HepG2 (cell line): Measurements from ENCODE around the gene TMEM134. TPM values are rescaled to one million over a fixed set of nuclear protein-coding genes. Genes with fewer than 3 reads are reported as not detected.

Experiments used
- ARID2 ChIP-seq: sonication (generic); formaldehyde crosslinking; IDR thresholded peaks from 2 replicates; pipeline ENCODE4 v1.8.1; 2022; ENCODE audit warnings: mild to moderate bottlenecking, missing genetic modification reagents, borderline replicate concordance
- ARNT2 ChIP-seq: sonication (generic); formaldehyde crosslinking; IDR thresholded peaks from 2 replicates; pipeline ENCODE4 v1.8.0; 2022; ENCODE audit warnings: mild to moderate bottlenecking, low read depth, missing genetic modification reagents, moderate library complexity
- BCLAF1 ChIP-seq: fragments of 450-650 bp; IDR thresholded peaks from 2 replicates; pipeline ENCODE4 v1.6.1; 2017; ENCODE audit warnings: mild to moderate bottlenecking
- BORCS8-MEF2B ChIP-seq: sonication (generic); formaldehyde crosslinking; IDR thresholded peaks from 2 replicates; pipeline ENCODE4 v1.8.0; 2022; ENCODE audit warnings: mild to moderate bottlenecking, missing genetic modification reagents
- CENPBD1 ChIP-seq: sonication (generic); formaldehyde crosslinking; IDR thresholded peaks from 2 replicates; pipeline ENCODE4 v1.8.0; 2022; ENCODE audit warnings: missing genetic modification reagents, low read depth, mild to moderate bottlenecking, borderline replicate concordance
- CHD2 ChIP-seq: IDR thresholded peaks from 2 replicates; pipeline ENCODE4 v1.6.1; 2011; ENCODE audit warnings: low read depth, low read length, improper control_type of control experiment
- ETV6 ChIP-seq: sonication (generic); formaldehyde crosslinking; conservative IDR thresholded peaks from 2 replicates; pipeline ENCODE4 v1.4.0; 2020; ENCODE audit warnings: missing genetic modification reagents
- HCFC1 ChIP-seq: fragments of 150-350 bp; IDR thresholded peaks from 2 replicates; pipeline ENCODE4 v1.6.1; 2014; ENCODE audit warnings: low read depth, low read length
- HDAC6 ChIP-seq: fragments of 200-600 bp; sonication (generic); IDR thresholded peaks from 2 replicates; pipeline ENCODE4 v1.7.0; 2017; ENCODE audit warnings: mild to moderate bottlenecking, antibody characterized with exemption, low read length, low read depth
- HOXA3 ChIP-seq: sonication (generic); formaldehyde crosslinking; IDR thresholded peaks from 2 replicates; pipeline ENCODE4 v1.5.0; 2020; ENCODE audit warnings: missing genetic modification reagents
- KDM2A ChIP-seq: sonication (generic); formaldehyde crosslinking; IDR thresholded peaks from 2 replicates; pipeline ENCODE4 v1.4.0; 2020; ENCODE audit warnings: low read depth, missing genetic modification reagents, borderline replicate concordance
- KDM5B ChIP-seq: sonication (generic); formaldehyde crosslinking; IDR thresholded peaks from 2 replicates; pipeline ENCODE4 v1.4.0; 2020; ENCODE audit warnings: missing genetic modification reagents, mild to moderate bottlenecking, borderline replicate concordance
- PLRG1 ChIP-seq: fragments of 450-650 bp; conservative IDR thresholded peaks from 2 replicates; pipeline ENCODE4 v1.6.1; 2016
- RFXAP ChIP-seq: sonication (generic); formaldehyde crosslinking; IDR thresholded peaks from 2 replicates; pipeline ENCODE4 v1.4.0; 2020; ENCODE audit warnings: missing genetic modification reagents, borderline replicate concordance
- SATB2 ChIP-seq: sonication (generic); formaldehyde crosslinking; IDR thresholded peaks from 2 replicates; pipeline ENCODE4 v1.5.0; 2020; ENCODE audit warnings: missing genetic modification reagents
- SOX5 ChIP-seq: IDR thresholded peaks from 2 replicates; pipeline ENCODE4 v1.6.1; 2016; ENCODE audit warnings: borderline replicate concordance
- TSC22D2 ChIP-seq: sonication (generic); formaldehyde crosslinking; IDR thresholded peaks from 2 replicates; pipeline ENCODE4 v1.5.1; 2020; ENCODE audit warnings: missing genetic modification reagents, mild to moderate bottlenecking, borderline replicate concordance
- ZBTB3 ChIP-seq: sonication (generic); formaldehyde crosslinking; IDR thresholded peaks from 2 replicates; pipeline ENCODE4 v1.4.0; 2020; ENCODE audit warnings: low read depth, mild to moderate bottlenecking, moderate library complexity, missing genetic modification reagents, borderline replicate concordance
- ZKSCAN1 ChIP-seq: fragments of 150-350 bp; IDR thresholded peaks from 2 replicates; pipeline ENCODE4 v1.6.1; 2014; ENCODE audit warnings: low read length
- ZNF30 ChIP-seq: sonication (generic); formaldehyde crosslinking; IDR thresholded peaks from 2 replicates; pipeline ENCODE4 v1.5.0; 2020; ENCODE audit warnings: mild to moderate bottlenecking, missing genetic modification reagents
- ZNF333 ChIP-seq: sonication (generic); formaldehyde crosslinking; IDR thresholded peaks from 2 replicates; pipeline ENCODE4 v1.4.0; 2020; ENCODE audit warnings: mild to moderate bottlenecking, missing genetic modification reagents, borderline replicate concordance
- ZNF468 ChIP-seq: sonication (generic); formaldehyde crosslinking; IDR thresholded peaks from 2 replicates; pipeline ENCODE4 v1.8.0; 2022; ENCODE audit warnings: mild to moderate bottlenecking, moderate library complexity, missing genetic modification reagents
- ZNF776 ChIP-seq: sonication (generic); formaldehyde crosslinking; IDR thresholded peaks from 2 replicates; pipeline ENCODE4 v1.4.0; 2020; ENCODE audit warnings: mild to moderate bottlenecking, missing genetic modification reagents
- ZNF780A ChIP-seq: sonication (generic); formaldehyde crosslinking; IDR thresholded peaks from 2 replicates; pipeline ENCODE4 v1.8.0; 2022; ENCODE audit warnings: mild to moderate bottlenecking, missing genetic modification reagents, moderate library complexity
- ZSCAN29 ChIP-seq: sonication (generic); formaldehyde crosslinking; conservative IDR thresholded peaks from 2 replicates; pipeline ENCODE4 v1.4.0; 2020; ENCODE audit warnings: mild to moderate bottlenecking, missing genetic modification reagents
- ZSCAN31 ChIP-seq: sonication (generic); formaldehyde crosslinking; IDR thresholded peaks from 2 replicates; pipeline ENCODE4 v1.5.0; 2020; ENCODE audit warnings: low read depth, mild to moderate bottlenecking, missing genetic modification reagents
- polyA plus RNA-seq, 8 experiments: library from polyadenylated mRNA; depleted of rRNA in 3 of 8; stranded (reverse) in 7 of 8; unstranded in 1 of 8; fragments of >200 nt; fragmentation: Illumina TruSeq in 4 of 8; extraction: Trizol in 4 of 8; gene quantifications; 2 replicates each; pipeline versions ENCODE4 v1.2.1 to v1.2.3, GENCODE V29; 2011 to 2016; ENCODE audit warnings: low read depth in 4 of 8, missing spikeins in 1 of 8, mixed read lengths in 1 of 8; ENCODE audit not compliant: insufficient read depth in 1 of 8
- total RNA-seq, 5 experiments: library from RNA; depleted of rRNA; stranded (reverse); fragments of >200 nt; fragmentation: Illumina TruSeq; extraction: Trizol; gene quantifications; 2 replicates each; pipeline ENCODE4 v1.2.3, GENCODE V29; 2016; ENCODE audit warnings: low read depth in 1 of 5
- TF ChIP-seq, protein P1 (sequence below): sonication (generic); IDR thresholded peaks from 2 replicates; pipeline ENCODE4 v1.6.1; 2016; ENCODE audit warnings: low read depth, borderline replicate concordance

The TMEM134 gene
- total and polyA plus RNA-seq, 2 of the 13 experiments (the other 11 are each of a cell fraction or from before 2014, with no cell fraction given), result 6.9 to 26.9 TPM

- TF ChIP-seq TSC22D2 (CRISPR knock-in tag) (peak; percentile 50; the same call in 1 of the 2 replicates), ZNF468 (no peak), ZSCAN31 (CRISPR knock-in tag) (peak; percentile 49; the same call in 1 of the 2 replicates), KDM5B (no peak), ARID2 (CRISPR knock-in tag) (no peak), ZSCAN29 (CRISPR knock-in tag) (no peak), ZNF776 (CRISPR knock-in tag) (no peak), CHD2 (no peak), PLRG1 (no peak), HCFC1 (peak; percentile 57), ZKSCAN1 (no peak), BORCS8-MEF2B (CRISPR knock-in tag) (peak; percentile 23; the same call in 1 of the 2 replicates), ETV6 (CRISPR knock-in tag) (no peak), ZNF780A (CRISPR knock-in tag) (no peak), RFXAP (peak; percentile 73), SOX5 (CRISPR knock-in tag) (peak; percentile 26; the same call in 1 of the 2 replicates), CENPBD1 (CRISPR knock-in tag) (no peak), KDM2A (no peak), ARNT2 (0 out of 2 replicates have a peak, but pooled peaks have one; percentile 54), ZBTB3 (no peak), ZNF30 (CRISPR knock-in tag) (no peak), SATB2 (CRISPR knock-in tag) (0 out of 2 replicates have a peak, but pooled peaks have one; percentile 62), ZNF333 (CRISPR knock-in tag) (no peak), HDAC6 (no peak), HOXA3 (CRISPR knock-in tag) (peak; percentile 96), BCLAF1 (no peak)
- TF ChIP-seq, protein P1, sequence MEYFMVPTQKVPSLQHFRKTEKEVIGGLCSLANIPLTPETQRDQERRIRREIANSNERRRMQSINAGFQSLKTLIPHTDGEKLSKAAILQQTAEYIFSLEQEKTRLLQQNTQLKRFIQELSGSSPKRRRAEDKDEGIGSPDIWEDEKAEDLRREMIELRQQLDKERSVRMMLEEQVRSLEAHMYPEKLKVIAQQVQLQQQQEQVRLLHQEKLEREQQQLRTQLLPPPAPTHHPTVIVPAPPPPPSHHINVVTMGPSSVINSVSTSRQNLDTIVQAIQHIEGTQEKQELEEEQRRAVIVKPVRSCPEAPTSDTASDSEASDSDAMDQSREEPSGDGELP, result no peak
These were observed 39.6 kb upstream of the TMEM134 start (continued) for GRCh38 chr11:67508486-67509121.
